NCI-H748 (cell line): ENCODE data around the gene ZNF519.
"Not testable (repeated sequence)": the region's sequence is repeated elsewhere in the genome, so short reads cannot be mapped to it uniquely, and the experiment has no call there.

Experiments
- DNase-seq: peaks from one replicate; lab custom pipeline; 2025; ENCODE audit not compliant: unreplicated experiment; lab: John Stamatoyannopoulos, UW

ZNF519 gene

GRCh38 chr18:14132271-14132700, at the start of gene ZNF519:
Gene ZNF519 (minus strand): TSS chr18:14132435. CDS start chr18:14132277, 158 bp downstream.
- DNase-seq, result peak; percentile 97

- DNase-seq, result peak; percentile 37
Observed at GRCh38 chr18:14179306-14179705, 47.1 kb upstream of the ZNF519 start.

GRCh38 chr18:14178321-14179196, 46.3 kb upstream of the ZNF519 start:
- DNase-seq, result peak; percentile 93

- not testable (repeated sequence) for DNase-seq
Observed at GRCh38 chr18:14177540-14178320, 45.5 kb upstream of the ZNF519 start.

GRCh38 chr18:14175404-14175803, 43.2 kb upstream of the ZNF519 start:
- not testable (repeated sequence) for DNase-seq

GRCh38 chr18:14174706-14175085, 42.5 kb upstream of the ZNF519 start:
- no peak for DNase-seq

GRCh38 chr18:14174002-14174705, 41.9 kb upstream of the ZNF519 start:
- DNase-seq, result not testable (repeated sequence)

- DNase-seq, result not testable (repeated sequence)
Observed at GRCh38 chr18:14173116-14173951, 41.1 kb upstream of the ZNF519 start.

- not testable (repeated sequence) for DNase-seq
Observed at GRCh38 chr18:14172142-14173115, 40.2 kb upstream of the ZNF519 start.

- DNase-seq, result not testable (repeated sequence)
Observed at GRCh38 chr18:14171301-14172141, 39.3 kb upstream of the ZNF519 start.

GRCh38 chr18:14170367-14171036, 38.3 kb upstream of the ZNF519 start:
- not testable (repeated sequence) for DNase-seq

GRCh38 chr18:14162915-14163314, 30.7 kb upstream of the ZNF519 start:
- DNase-seq, result not testable (repeated sequence)

GRCh38 chr18:14151564-14152113, 19.4 kb upstream of the ZNF519 start:
- peak; percentile 39 for DNase-seq

- DNase-seq, result not testable (repeated sequence)
Observed at GRCh38 chr18:14150766-14151165, 18.5 kb upstream of the ZNF519 start.

- not testable (repeated sequence) for DNase-seq
Observed at GRCh38 chr18:14149916-14150420, 17.7 kb upstream of the ZNF519 start.

- DNase-seq, result not testable (repeated sequence)
Observed at GRCh38 chr18:14149121-14149850, 17.1 kb upstream of the ZNF519 start.
